H9 (cell line): Measurements from ENCODE around the gene RANBP9. TPM values are rescaled to one million over a fixed set of nuclear protein-coding genes. Genes with fewer than 3 reads are reported as not detected.

Source experiments
- DNase-seq: peaks from one replicate; pipeline ENCODE4 v3.0.0-alpha.2; 2017
- H2AFZ ChIP-seq: one replicate; pipeline ENCODE4 v1.6.1; 2013; ENCODE audit warnings: mild to moderate bottlenecking, low read length, control low read depth, moderate library complexity
- H2AK5ac ChIP-seq: 2 replicates; pipeline ENCODE4 v1.6.1; 2013; ENCODE audit warnings: low read length, control low read depth, mixed read lengths; ENCODE audit not compliant: insufficient read length
- H2BK120ac ChIP-seq: one replicate; pipeline ENCODE4 v1.6.1; 2013; ENCODE audit warnings: low read depth, mild to moderate bottlenecking, low read length, control low read depth, inconsistent platforms; ENCODE audit not compliant: poor library complexity, severe bottlenecking
- H2BK12ac ChIP-seq: 2 replicates; pipeline ENCODE4 v1.6.1; 2013; ENCODE audit warnings: low read length, control low read depth, mixed read lengths, low read depth; ENCODE audit not compliant: insufficient read length
- H2BK15ac ChIP-seq: 2 replicates; pipeline ENCODE4 v1.6.1; 2013; ENCODE audit warnings: low read depth, low read length, control low read depth
- H2BK20ac ChIP-seq: one replicate; pipeline ENCODE4 v1.6.1; 2013; ENCODE audit warnings: low read depth, mild to moderate bottlenecking, low read length, control low read depth, inconsistent platforms; ENCODE audit not compliant: poor library complexity, severe bottlenecking
- H2BK5ac ChIP-seq: 2 replicates; pipeline ENCODE4 v1.6.1; 2013; ENCODE audit warnings: low read length, control low read depth, mixed read lengths; ENCODE audit not compliant: insufficient read length
- H3K14ac ChIP-seq: 2 replicates; pipeline ENCODE4 v1.6.1; 2013; ENCODE audit warnings: low read length, control low read depth; ENCODE audit not compliant: insufficient read depth
- H3K18ac ChIP-seq: 2 replicates; pipeline ENCODE4 v1.6.1; 2013; ENCODE audit warnings: low read depth, mild to moderate bottlenecking, mixed read lengths, low read length, control low read depth; ENCODE audit not compliant: insufficient read length
- H3K23ac ChIP-seq: 2 replicates; pipeline ENCODE4 v1.6.1; 2013; ENCODE audit warnings: low read length, control low read depth, mixed read lengths, low read depth; ENCODE audit not compliant: insufficient read length
- H3K23me2 ChIP-seq: 2 replicates; pipeline ENCODE4 v1.6.1; 2013; ENCODE audit warnings: low read depth, mild to moderate bottlenecking, mixed read lengths, low read length, control low read depth; ENCODE audit not compliant: insufficient read length, poor library complexity, severe bottlenecking
- H3K27ac ChIP-seq: 2 replicates; pipeline ENCODE4 v1.5.1; 2013; ENCODE audit warnings: low read length, control low read depth, mixed read lengths, low read depth; ENCODE audit not compliant: insufficient read length
- H3K27me3 ChIP-seq: 2 replicates; pipeline ENCODE4 v1.6.1; 2013; ENCODE audit warnings: low read length, control low read depth, inconsistent platforms; ENCODE audit not compliant: insufficient read depth
- H3K4ac ChIP-seq: 2 replicates; pipeline ENCODE4 v1.6.1; 2013; ENCODE audit warnings: low read depth, mild to moderate bottlenecking, control low read depth, inconsistent platforms, low read length, moderate library complexity
- H3K4me1 ChIP-seq: 2 replicates; pipeline ENCODE4 v1.6.1; 2013; ENCODE audit warnings: low read length, control low read depth, inconsistent platforms; ENCODE audit not compliant: insufficient read depth
- H3K4me2 ChIP-seq: 2 replicates; pipeline ENCODE4 v1.6.1; 2013; ENCODE audit warnings: low read length, control low read depth, mixed read lengths; ENCODE audit not compliant: insufficient read length, insufficient read depth
- H3K56ac ChIP-seq: 2 replicates; pipeline ENCODE4 v1.6.1; 2013; ENCODE audit warnings: low read depth, mild to moderate bottlenecking, mixed read lengths, low read length, control low read depth; ENCODE audit not compliant: insufficient read length
- H3K79me1 ChIP-seq: 2 replicates; pipeline ENCODE4 v1.6.1; 2013; ENCODE audit warnings: low read depth, mild to moderate bottlenecking, moderate library complexity, low read length, control low read depth, inconsistent platforms; ENCODE audit not compliant: insufficient read depth, poor library complexity, severe bottlenecking
- H3K79me2 ChIP-seq: 2 replicates; pipeline ENCODE4 v1.6.1; 2013; ENCODE audit warnings: low read length, control low read depth, inconsistent platforms; ENCODE audit not compliant: insufficient read depth
- H3K9ac ChIP-seq: 2 replicates; pipeline ENCODE4 v1.6.1; 2013; ENCODE audit warnings: low read length, control low read depth, mixed read lengths; ENCODE audit not compliant: insufficient read length; ENCODE audit errors: extremely low read depth
- H3K9me3 ChIP-seq: one replicate; pipeline ENCODE4 v1.6.1; 2013; ENCODE audit warnings: low read depth, low read length, inconsistent platforms; ENCODE audit not compliant: control insufficient read depth
- H3T11ph ChIP-seq: one replicate; pipeline ENCODE4 v1.6.1; 2013; ENCODE audit warnings: mild to moderate bottlenecking, low read length, control low read depth, inconsistent platforms
- H4K20me1 ChIP-seq: one replicate; pipeline ENCODE4 v1.6.1; 2013; ENCODE audit not compliant: control insufficient read depth, insufficient read length, insufficient read depth
- H4K5ac ChIP-seq: 2 replicates; pipeline ENCODE4 v1.6.1; 2013; ENCODE audit warnings: low read depth, mild to moderate bottlenecking, mixed read lengths, low read length, control low read depth; ENCODE audit not compliant: insufficient read length
- H4K8ac ChIP-seq: replicated peaks from 2 replicates; pipeline ENCODE4 v1.6.1; 2013; ENCODE audit warnings: low read length, control low read depth, mixed read lengths, low read depth; ENCODE audit not compliant: insufficient read length
- H4K91ac ChIP-seq: 2 replicates; pipeline ENCODE4 v1.6.1; 2013; ENCODE audit warnings: low read depth, mild to moderate bottlenecking, moderate library complexity, mixed read lengths, low read length, control low read depth; ENCODE audit not compliant: insufficient read length
- H3K27ac Mint-ChIP-seq, 3 experiments: 2 replicates in 2 of 3; 3 replicates in 1 of 3; pipeline ENCODE4 v1.8.0; 2020 to 2021; ENCODE audit warnings: mixed read lengths in 3 of 3, mild to moderate bottlenecking in 1 of 3, moderate library complexity in 1 of 3
- H3K27me3 Mint-ChIP-seq: 2 replicates; pipeline ENCODE4 v1.8.0; 2021; ENCODE audit warnings: low read depth, mild to moderate bottlenecking, moderate library complexity, mixed read lengths
- H3K36me3 Mint-ChIP-seq, 3 experiments: 2 replicates in 2 of 3; 3 replicates in 1 of 3; pipeline ENCODE4 v1.8.0; 2020 to 2021; ENCODE audit warnings: low read depth in 3 of 3, mixed read lengths in 3 of 3; ENCODE audit not compliant: insufficient read depth in 1 of 3
- H3K4me1 Mint-ChIP-seq, 2 experiments: 2 replicates each; pipeline ENCODE4 v1.8.0; 2020; ENCODE audit warnings: mixed read lengths in 2 of 2
- H3K4me3 Mint-ChIP-seq, 2 experiments: 2 replicates in 1 of 2; 3 replicates in 1 of 2; pipeline ENCODE4 v1.8.0; 2020 to 2021; ENCODE audit warnings: mild to moderate bottlenecking in 2 of 2, mixed read lengths in 2 of 2, moderate library complexity in 1 of 2
- H3K9me3 Mint-ChIP-seq, 2 experiments: 2 replicates in 1 of 2; 3 replicates in 1 of 2; pipeline ENCODE4 v1.8.0; 2020; ENCODE audit warnings: mild to moderate bottlenecking in 2 of 2, mixed read lengths in 2 of 2, moderate library complexity in 1 of 2
- WGBS: extraction: QIAGEN DNeasy Blood & Tissue Kit; methylation state at CpG from one replicate; pipeline ENCODE4 v1.1.7; 2013; ENCODE audit warnings: missing lambda C conversion rate, low lambda C conversion rate, mixed read lengths; ENCODE audit not compliant: insufficient read length; ENCODE audit errors: extremely low coverage; 5-methylcytosine and 5-hydroxymethylcytosine counted together
- total RNA-seq: library from RNA; stranded (reverse); gene quantifications from 2 replicates; pipeline ENCODE4 v1.2.1, GENCODE V29; 2021
- TF ChIP-seq, protein P1 (sequence below): fragments of 200-600 bp; sonication (generic); conservative IDR thresholded peaks from 3 replicates; pipeline ENCODE4 v1.8.0; 2021; ENCODE audit warnings: antibody characterized with exemption, mild to moderate bottlenecking

RANBP9 gene
- total RNA-seq, 1 experiment from 2014 or later, result 37.2 TPM

DNA sequence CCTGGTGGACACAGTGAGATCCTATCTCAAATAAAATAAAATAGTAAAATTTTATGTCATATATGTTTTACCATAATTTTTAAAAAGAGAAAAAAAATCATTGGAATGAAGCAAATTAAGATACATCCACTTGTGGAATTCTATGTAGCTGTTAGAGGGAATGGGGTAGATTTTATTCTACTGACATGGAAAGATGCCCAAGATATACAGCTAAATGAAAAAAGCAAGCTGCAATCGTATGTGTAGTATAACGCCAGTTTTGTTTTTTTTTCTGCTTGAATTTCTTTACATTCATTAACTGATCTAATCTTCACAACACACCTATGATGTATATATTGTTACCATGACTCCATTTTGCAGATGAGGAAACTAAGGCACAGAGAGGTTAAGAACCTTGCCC lies 23.4 kb upstream of the RANBP9 start:
- Histone ChIP-seq H3T11ph (no peak overlapping the region), H3K14ac (no peak overlapping the region), H3K27ac (no peak overlapping the region), H2BK12ac (no peak overlapping the region), H2BK120ac (no peak overlapping the region), H2BK15ac (no peak overlapping the region), H3K23me2 (no peaks in the 10 kb centered on the region), H3K4me2 (no peak overlapping the region), H3K9me3 (no peaks in the 10 kb centered on the region), H3K18ac (no peak overlapping the region), H3K23ac (no peak overlapping the region), H3K4me1 (no peaks in the 10 kb centered on the region), H3K4ac (no peak overlapping the region), H2AFZ (no peak overlapping the region), H3K79me2 (no peaks in the 10 kb centered on the region), H4K20me1 (no peaks in the 10 kb centered on the region), H3K79me1 (no peaks in the 10 kb centered on the region), H2BK5ac (no peak overlapping the region), H2AK5ac (no peak overlapping the region), H3K56ac (no peak overlapping the region), H3K27me3 (no peaks in the 10 kb centered on the region), H2BK20ac (no peak overlapping the region), H4K5ac (no peak overlapping the region), H4K8ac (no peak overlapping the region), H3K9ac (no peak overlapping the region), H4K91ac (no peak overlapping the region)
- TF ChIP-seq, protein P1, sequence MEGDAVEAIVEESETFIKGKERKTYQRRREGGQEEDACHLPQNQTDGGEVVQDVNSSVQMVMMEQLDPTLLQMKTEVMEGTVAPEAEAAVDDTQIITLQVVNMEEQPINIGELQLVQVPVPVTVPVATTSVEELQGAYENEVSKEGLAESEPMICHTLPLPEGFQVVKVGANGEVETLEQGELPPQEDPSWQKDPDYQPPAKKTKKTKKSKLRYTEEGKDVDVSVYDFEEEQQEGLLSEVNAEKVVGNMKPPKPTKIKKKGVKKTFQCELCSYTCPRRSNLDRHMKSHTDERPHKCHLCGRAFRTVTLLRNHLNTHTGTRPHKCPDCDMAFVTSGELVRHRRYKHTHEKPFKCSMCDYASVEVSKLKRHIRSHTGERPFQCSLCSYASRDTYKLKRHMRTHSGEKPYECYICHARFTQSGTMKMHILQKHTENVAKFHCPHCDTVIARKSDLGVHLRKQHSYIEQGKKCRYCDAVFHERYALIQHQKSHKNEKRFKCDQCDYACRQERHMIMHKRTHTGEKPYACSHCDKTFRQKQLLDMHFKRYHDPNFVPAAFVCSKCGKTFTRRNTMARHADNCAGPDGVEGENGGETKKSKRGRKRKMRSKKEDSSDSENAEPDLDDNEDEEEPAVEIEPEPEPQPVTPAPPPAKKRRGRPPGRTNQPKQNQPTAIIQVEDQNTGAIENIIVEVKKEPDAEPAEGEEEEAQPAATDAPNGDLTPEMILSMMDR, result no peak
- Mint-ChIP-seq H3K27me3 (no peaks in the 10 kb centered on the region; the same call in 1 of the 2 replicates), H3K9me3 (no peaks in the 10 kb centered on the region), H3K4me3 (no peak overlapping the region), H3K36me3 (no peaks in the 10 kb centered on the region), H3K4me1 (peaks cover 6 to 7% of the 10 kb centered on the region in 2 experiments), H3K27ac (no peak overlapping the region)
- no peak for DNase-seq
- WGBS, result no CpG with 5 or more reads among the region's 2 CpGs
